Fibroblast of villous mesenchyme (primary cell): Measurements from ENCODE around the gene KCNQ1. TPM values are rescaled to one million over a fixed set of nuclear protein-coding genes. Genes with fewer than 3 reads are reported as not detected.

Experiments used
- DNase-seq: peaks from one replicate; pipeline ENCODE4 v3.0.0-alpha.2; 2010; ENCODE audit warnings: low read depth
- H3K4me3 ChIP-seq: 2 replicates; pipeline ENCODE4 v1.5.1; 2011; ENCODE audit warnings: low read depth, mild to moderate bottlenecking, low read length
- CTCF ChIP-seq: IDR thresholded peaks from 2 replicates; pipeline ENCODE4 v1.5.1; 2012; ENCODE audit warnings: low read depth, mild to moderate bottlenecking, low read length; ENCODE audit not compliant: insufficient read depth
- total RNA-seq: library from RNA; depleted of rRNA; stranded (reverse); fragments of >200 nt; gene quantifications from 2 replicates; pipeline ENCODE4 v1.2.3, GENCODE V29; 2012

The KCNQ1 gene
- total RNA-seq, 1 donor: not detected

GRCh38 chr11:2411446-2412305 lies 33.1 kb upstream of the KCNQ1 start:
- no peak for TF ChIP-seq CTCF
- DNase-seq: no peak
- H3K4me3 ChIP-seq: no peak overlapping the region

GRCh38 chr11:2412323-2412722 lies 32.5 kb upstream of the KCNQ1 start:
- H3K4me3 ChIP-seq: no peak overlapping the region
- DNase-seq: no peak
- TF ChIP-seq CTCF: no peak

GRCh38 chr11:2413742-2414579 lies 30.8 kb upstream of the KCNQ1 start:
- no peak for DNase-seq
- TF ChIP-seq CTCF: no peak
- no peak overlapping the region for H3K4me3 ChIP-seq

- H3K4me3 ChIP-seq: no peak overlapping the region
- DNase-seq: no peak
- TF ChIP-seq CTCF: no peak
Measured at GRCh38 chr11:2414616-2415015, 30.2 kb upstream of the KCNQ1 start.

- TF ChIP-seq CTCF: no peak
- H3K4me3 ChIP-seq: no peak overlapping the region
- no peak for DNase-seq
Measured at GRCh38 chr11:2415171-2415570, 29.6 kb upstream of the KCNQ1 start.

GRCh38 chr11:2415601-2416380 lies 29.0 kb upstream of the KCNQ1 start:
- no peak for TF ChIP-seq CTCF
- no peak for DNase-seq
- H3K4me3 ChIP-seq: no peak overlapping the region
